ENCODE results near the gene CPSF4L. TPM values are rescaled to one million over a fixed set of nuclear protein-coding genes. Genes with fewer than 3 reads are reported as not detected.
A peak's percentile ranks its signal among the peaks of the same experiment; 100 is the strongest.

CPSF4L gene
- polyA plus RNA-seq, 4 donors, result 0.15 TPM; not detected in 3

- no peaks in the 10 kb centered on the region for H3K9me3 ChIP-seq (ENCODE audit: control insufficient read depth in 2 of 2, insufficient read depth in 1 of 2, low read depth in 1 of 2, low read length in 1 of 2)
- H3K4me1 ChIP-seq (ENCODE audit: control insufficient read depth in 3 of 3, insufficient read depth in 2 of 3, low read depth in 1 of 3, low read length in 2 of 3), result peaks cover 28 to 49% (median 30%) of the 10 kb centered on the region in 3 donors
- peaks cover 0 to 72% (median 0%) of the 10 kb centered on the region in 3 donors for H3K36me3 ChIP-seq (ENCODE audit: control insufficient read depth in 3 of 3, insufficient read depth in 2 of 3, low read depth in 1 of 3, low read length in 3 of 3)
- H3K4me3 ChIP-seq (ENCODE audit: low read depth in 1 of 3, low read length in 3 of 3), result no peak overlapping the region
- DNase-seq (no peak), FAIRE-seq (no peak)
- 52 to 64% (median 52%) methylated on average over 12 of the region's 12 CpGs for WGBS, 3 donors
- no peaks in the 10 kb centered on the region for H3K27me3 ChIP-seq (ENCODE audit: control insufficient read depth in 3 of 3, insufficient read depth in 3 of 3, low read length in 3 of 3)
- peak overlapping the region in 2 of 3 donors; percentile 87 for H3K27ac ChIP-seq (ENCODE audit: low read depth in 1 of 3, low read length in 2 of 3)
These were observed 30.4 kb upstream of the CPSF4L start for GRCh38 chr17:73292031-73292531.

- H3K9me3 ChIP-seq (ENCODE audit: control insufficient read depth in 2 of 2, insufficient read depth in 1 of 2, low read depth in 1 of 2, low read length in 1 of 2), result no peaks in the 10 kb centered on the region
- no peak for FAIRE-seq
- H3K4me1 ChIP-seq (ENCODE audit: control insufficient read depth in 3 of 3, insufficient read depth in 2 of 3, low read depth in 1 of 3, low read length in 2 of 3), result peaks cover 28 to 49% (median 30%) of the 10 kb centered on the region in 3 donors
- peak overlapping the region; percentile 35 to 87 (median 87) for H3K27ac ChIP-seq (ENCODE audit: low read depth in 1 of 3, low read length in 2 of 3)
- peak in 1 of 2 donors; percentile 71 for DNase-seq
- 31 to 44% (median 37%) methylated on average over 8 of the region's 8 CpGs for WGBS, 3 donors
- H3K36me3 ChIP-seq (ENCODE audit: control insufficient read depth in 3 of 3, insufficient read depth in 2 of 3, low read depth in 1 of 3, low read length in 3 of 3), result peaks cover 0 to 80% (median 0%) of the 10 kb centered on the region in 3 donors
- H3K4me3 ChIP-seq (ENCODE audit: low read depth in 1 of 3, low read length in 3 of 3), result no peak overlapping the region
- H3K27me3 ChIP-seq (ENCODE audit: control insufficient read depth in 3 of 3, insufficient read depth in 3 of 3, low read length in 3 of 3), result no peaks in the 10 kb centered on the region
These were observed 29.7 kb upstream of the CPSF4L start for GRCh38 chr17:73291260-73291801.

- Histone ChIP-seq H3K27me3 (ENCODE audit: control insufficient read depth in 3 of 3, insufficient read depth in 3 of 3, low read length in 3 of 3) (no peaks in the 10 kb centered on the region), H3K4me1 (ENCODE audit: control insufficient read depth in 3 of 3, insufficient read depth in 2 of 3, low read depth in 1 of 3, low read length in 2 of 3) (peaks cover 28 to 49% (median 30%) of the 10 kb centered on the region in 3 donors), H3K27ac (ENCODE audit: low read depth in 1 of 3, low read length in 2 of 3) (peak overlapping the region; percentile 84 to 87 (median 87)), H3K36me3 (ENCODE audit: control insufficient read depth in 3 of 3, insufficient read depth in 2 of 3, low read depth in 1 of 3, low read length in 3 of 3) (peaks cover 0 to 85% (median 3%) of the 10 kb centered on the region in 3 donors), H3K9me3 (ENCODE audit: control insufficient read depth in 2 of 2, insufficient read depth in 1 of 2, low read depth in 1 of 2, low read length in 1 of 2) (no peaks in the 10 kb centered on the region), H3K4me3 (ENCODE audit: low read depth in 1 of 3, low read length in 3 of 3) (no peak overlapping the region)
- WGBS, 3 donors, result 36 to 67% (median 42%) methylated on average over 16 of the region's 16 CpGs
- no peak for FAIRE-seq
- no peak for DNase-seq
These were observed 28.9 kb upstream of the CPSF4L start for GRCh38 chr17:73290399-73291259.

- no peaks in the 10 kb centered on the region for H3K27me3 ChIP-seq (ENCODE audit: control insufficient read depth in 3 of 3, insufficient read depth in 3 of 3, low read length in 3 of 3)
- DNase-seq, result no peak
These were observed 28.0 kb upstream of the CPSF4L start for GRCh38 chr17:73289549-73290254.

GRCh38 chr17:73288534-73289302, 27.0 kb upstream of the CPSF4L start:
- 18 to 47% (median 31%) methylated on average over 18 to 19 of the region's 19 CpGs for WGBS, 3 donors
- no peak for FAIRE-seq
- H3K27ac ChIP-seq (ENCODE audit: low read depth in 1 of 3, low read length in 2 of 3), result peak overlapping the region; percentile 62 to 86 (median 84)
- peaks cover 0 to 90% (median 9%) of the 10 kb centered on the region in 3 donors for H3K36me3 ChIP-seq (ENCODE audit: control insufficient read depth in 3 of 3, insufficient read depth in 2 of 3, low read depth in 1 of 3, low read length in 3 of 3)
- H3K4me3 ChIP-seq (ENCODE audit: low read depth in 1 of 3, low read length in 3 of 3), result no peak overlapping the region
- DNase-seq, result peak; percentile 91 to 99
- H3K27me3 ChIP-seq (ENCODE audit: control insufficient read depth in 3 of 3, insufficient read depth in 3 of 3, low read length in 3 of 3), result no peaks in the 10 kb centered on the region
- H3K4me1 ChIP-seq (ENCODE audit: control insufficient read depth in 3 of 3, insufficient read depth in 2 of 3, low read depth in 1 of 3, low read length in 2 of 3), result peaks cover 25 to 54% (median 28%) of the 10 kb centered on the region in 3 donors
- H3K9me3 ChIP-seq (ENCODE audit: control insufficient read depth in 2 of 2, insufficient read depth in 1 of 2, low read depth in 1 of 2, low read length in 1 of 2), result no peaks in the 10 kb centered on the region

More at GRCh38 chr17:73289549-73290254, 28.0 kb upstream of the CPSF4L start:
- WGBS, 3 donors, result 15 to 54% (median 46%) methylated on average over 7 of the region's 7 CpGs
- no peak for FAIRE-seq
- Histone ChIP-seq H3K27ac (ENCODE audit: low read depth in 1 of 3, low read length in 2 of 3) (peak overlapping the region; percentile 84 to 87 (median 87)), H3K36me3 (ENCODE audit: control insufficient read depth in 3 of 3, insufficient read depth in 2 of 3, low read depth in 1 of 3, low read length in 3 of 3) (peaks cover 0 to 86% (median 8%) of the 10 kb centered on the region in 3 donors), H3K9me3 (ENCODE audit: control insufficient read depth in 2 of 2, insufficient read depth in 1 of 2, low read depth in 1 of 2, low read length in 1 of 2) (no peaks in the 10 kb centered on the region), H3K4me1 (ENCODE audit: control insufficient read depth in 3 of 3, insufficient read depth in 2 of 3, low read depth in 1 of 3, low read length in 2 of 3) (peaks cover 25 to 54% (median 28%) of the 10 kb centered on the region in 3 donors), H3K4me3 (ENCODE audit: low read depth in 1 of 3, low read length in 3 of 3) (no peak overlapping the region)

GRCh38 chr17:73286863-73287296, 25.2 kb upstream of the CPSF4L start:
- 41 to 61% (median 59%) methylated on average over 8 of the region's 8 CpGs for WGBS, 3 donors
- H3K4me1 ChIP-seq (ENCODE audit: control insufficient read depth in 3 of 3, insufficient read depth in 2 of 3, low read depth in 1 of 3, low read length in 2 of 3), result peaks cover 11 to 46% (median 20%) of the 10 kb centered on the region in 3 donors
- no peaks in the 10 kb centered on the region for H3K27me3 ChIP-seq (ENCODE audit: control insufficient read depth in 3 of 3, insufficient read depth in 3 of 3, low read length in 3 of 3)
- no peak overlapping the region for H3K4me3 ChIP-seq (ENCODE audit: low read depth in 1 of 3, low read length in 3 of 3)
- no peak overlapping the region for H3K27ac ChIP-seq (ENCODE audit: low read depth in 1 of 3, low read length in 2 of 3)
- FAIRE-seq, result no peak
- H3K36me3 ChIP-seq (ENCODE audit: control insufficient read depth in 3 of 3, insufficient read depth in 2 of 3, low read depth in 1 of 3, low read length in 3 of 3), result peaks cover 0 to 89% (median 9%) of the 10 kb centered on the region in 3 donors
- no peaks in the 10 kb centered on the region for H3K9me3 ChIP-seq (ENCODE audit: control insufficient read depth in 2 of 2, insufficient read depth in 1 of 2, low read depth in 1 of 2, low read length in 1 of 2)
- no peak for DNase-seq

- H3K36me3 ChIP-seq (ENCODE audit: control insufficient read depth in 3 of 3, insufficient read depth in 2 of 3, low read depth in 1 of 3, low read length in 3 of 3), result peaks cover 0 to 88% (median 9%) of the 10 kb centered on the region in 3 donors
- no peak overlapping the region for H3K27ac ChIP-seq (ENCODE audit: low read depth in 1 of 3, low read length in 2 of 3)
- H3K9me3 ChIP-seq (ENCODE audit: control insufficient read depth in 2 of 2, insufficient read depth in 1 of 2, low read depth in 1 of 2, low read length in 1 of 2), result no peaks in the 10 kb centered on the region
- H3K4me3 ChIP-seq (ENCODE audit: low read depth in 1 of 3, low read length in 3 of 3), result no peak overlapping the region
- WGBS, 3 donors, result 83 to 85% (median 84%) methylated on average over 52 of the region's 52 CpGs
- DNase-seq (no peak), FAIRE-seq (no peak)
- peaks cover 4 to 39% (median 13%) of the 10 kb centered on the region in 3 donors for H3K4me1 ChIP-seq (ENCODE audit: control insufficient read depth in 3 of 3, insufficient read depth in 2 of 3, low read depth in 1 of 3, low read length in 2 of 3)
- H3K27me3 ChIP-seq (ENCODE audit: control insufficient read depth in 3 of 3, insufficient read depth in 3 of 3, low read length in 3 of 3), result no peaks in the 10 kb centered on the region
These were observed 24.5 kb upstream of the CPSF4L start for GRCh38 chr17:73285916-73286862.
